GM10248 (cell line): Measurements from ENCODE around the gene ACBD6.

Source experiments
- CTCF ChIA-PET: fragments of 300-600 bp; sonication (Branson Sonifier 250); formaldehyde crosslinking; extraction: SDS; loops from one replicate; lab custom pipeline; 2021; ENCODE audit warnings: antibody characterized with exemption; lab: Yijun Ruan, JAX
- POLR2A ChIA-PET: fragments of 350-650 bp; sonication (Branson Sonifier 250); formaldehyde crosslinking; extraction: SDS; loops from one replicate; lab custom pipeline; 2020; ENCODE audit warnings: antibody characterized with exemption; lab: Yijun Ruan, JAX
- DNase-seq: peaks from one replicate; pipeline ENCODE4 v3.0.0; 2012; ENCODE audit errors: extremely low spot score
- TF ChIP-seq, protein P1 (sequence below): IDR thresholded peaks from 2 replicates; pipeline ENCODE4 v1.5.1; 2012; ENCODE audit warnings: mild to moderate bottlenecking, low read depth; ENCODE audit errors: extremely low read depth, missing control alignments, control extremely low read depth

ACBD6 gene

DNA sequence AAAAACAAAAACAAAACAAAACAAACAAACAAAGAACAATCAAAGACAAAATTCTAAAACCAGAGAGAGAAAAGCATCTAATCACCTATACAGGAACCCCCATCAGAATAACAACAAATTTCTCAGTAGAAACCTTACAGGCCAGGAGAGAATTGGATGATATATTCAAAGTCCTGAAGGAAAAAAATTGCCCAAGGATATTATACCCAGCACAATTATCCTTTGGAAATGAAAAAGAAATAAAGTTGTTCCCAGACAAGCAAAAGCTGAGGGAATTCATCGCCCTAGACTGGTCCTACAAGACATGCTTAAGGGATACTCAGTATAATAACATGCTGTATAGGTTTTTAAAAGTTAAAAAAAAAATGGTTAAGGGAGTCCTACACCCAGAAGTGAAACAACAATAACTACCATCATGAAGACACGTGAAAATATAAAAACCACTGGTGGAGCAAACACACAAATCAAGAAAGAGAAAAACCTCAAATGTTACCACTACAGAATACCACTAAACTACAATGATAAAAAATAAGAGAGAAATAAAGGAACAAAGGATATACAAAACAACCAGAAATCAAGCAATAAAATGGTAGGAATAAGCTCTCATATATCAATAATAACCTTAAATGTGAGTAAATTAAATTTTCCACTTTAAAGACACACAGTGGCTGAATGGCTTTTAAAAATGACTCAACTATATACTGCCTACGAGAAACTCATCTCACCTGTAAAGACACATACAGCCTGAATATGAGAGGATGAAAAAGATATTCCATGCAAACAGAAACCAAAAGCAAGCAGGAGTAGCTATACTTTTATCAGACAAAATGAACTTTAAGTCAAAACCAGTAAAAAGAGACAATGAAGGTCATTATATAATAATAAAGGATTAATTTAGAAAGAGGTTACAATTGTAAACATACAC, 121.9 kb downstream of the ACBD6 start:
- TF ChIP-seq, protein P1, sequence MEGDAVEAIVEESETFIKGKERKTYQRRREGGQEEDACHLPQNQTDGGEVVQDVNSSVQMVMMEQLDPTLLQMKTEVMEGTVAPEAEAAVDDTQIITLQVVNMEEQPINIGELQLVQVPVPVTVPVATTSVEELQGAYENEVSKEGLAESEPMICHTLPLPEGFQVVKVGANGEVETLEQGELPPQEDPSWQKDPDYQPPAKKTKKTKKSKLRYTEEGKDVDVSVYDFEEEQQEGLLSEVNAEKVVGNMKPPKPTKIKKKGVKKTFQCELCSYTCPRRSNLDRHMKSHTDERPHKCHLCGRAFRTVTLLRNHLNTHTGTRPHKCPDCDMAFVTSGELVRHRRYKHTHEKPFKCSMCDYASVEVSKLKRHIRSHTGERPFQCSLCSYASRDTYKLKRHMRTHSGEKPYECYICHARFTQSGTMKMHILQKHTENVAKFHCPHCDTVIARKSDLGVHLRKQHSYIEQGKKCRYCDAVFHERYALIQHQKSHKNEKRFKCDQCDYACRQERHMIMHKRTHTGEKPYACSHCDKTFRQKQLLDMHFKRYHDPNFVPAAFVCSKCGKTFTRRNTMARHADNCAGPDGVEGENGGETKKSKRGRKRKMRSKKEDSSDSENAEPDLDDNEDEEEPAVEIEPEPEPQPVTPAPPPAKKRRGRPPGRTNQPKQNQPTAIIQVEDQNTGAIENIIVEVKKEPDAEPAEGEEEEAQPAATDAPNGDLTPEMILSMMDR = no peak
- DNase-seq = no peak
- POLR2A ChIA-PET = no interaction called here
- CTCF ChIA-PET = interaction anchor here (1.8 kb wide), 1 partner anchor 12 kb away, joined by 6 read pairs; no protein-coding TSS in a partner anchor

DNA sequence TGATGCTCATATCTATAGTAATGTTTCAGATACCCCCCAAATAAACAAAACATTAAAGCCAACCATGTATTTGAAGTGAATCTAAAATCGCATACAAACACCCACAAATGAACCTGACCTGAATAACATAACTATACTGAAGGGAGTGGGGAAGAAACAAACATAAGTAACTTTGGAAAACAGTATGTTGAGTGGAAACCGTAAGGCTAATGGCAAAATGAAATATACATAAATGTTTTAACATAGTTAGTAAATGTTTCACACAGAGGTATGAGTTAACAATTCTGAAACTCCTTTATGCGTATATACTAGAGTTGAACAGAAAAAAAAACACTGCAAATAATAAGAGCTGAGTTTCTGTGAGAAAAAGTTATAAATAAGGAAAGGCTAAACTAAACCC, 125.6 kb downstream of the ACBD6 start:
- DNase-seq = no peak
- ChIA-PET CTCF (no interaction called here), POLR2A (no interaction called here)
- TF ChIP-seq, protein P1 = no peak

DNA sequence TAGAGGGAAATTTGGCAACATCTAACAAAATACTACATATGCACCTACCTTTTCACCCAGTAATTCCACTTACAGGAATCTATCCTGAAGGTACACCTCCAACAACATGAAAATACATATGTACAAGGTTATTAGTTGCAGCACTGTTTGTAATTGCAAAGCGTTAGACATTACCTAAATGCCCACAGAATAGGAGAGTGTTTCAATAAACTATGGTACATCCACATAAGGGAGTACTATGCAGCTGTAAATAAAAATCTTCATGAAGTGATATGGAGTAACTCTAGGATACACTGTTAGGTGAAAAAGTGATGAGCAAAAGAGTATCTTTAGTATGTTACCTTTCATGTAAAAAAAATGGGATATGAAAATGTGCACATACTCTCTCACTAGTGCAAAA, 126.1 kb downstream of the ACBD6 start:
- ChIA-PET POLR2A (no interaction called here), CTCF (interaction anchor here (1.7 kb wide), 1 partner anchor 14 kb away, joined by 4 read pairs; no protein-coding TSS in a partner anchor)
- TF ChIP-seq, protein P1 = no peak
- DNase-seq = no peak

DNA sequence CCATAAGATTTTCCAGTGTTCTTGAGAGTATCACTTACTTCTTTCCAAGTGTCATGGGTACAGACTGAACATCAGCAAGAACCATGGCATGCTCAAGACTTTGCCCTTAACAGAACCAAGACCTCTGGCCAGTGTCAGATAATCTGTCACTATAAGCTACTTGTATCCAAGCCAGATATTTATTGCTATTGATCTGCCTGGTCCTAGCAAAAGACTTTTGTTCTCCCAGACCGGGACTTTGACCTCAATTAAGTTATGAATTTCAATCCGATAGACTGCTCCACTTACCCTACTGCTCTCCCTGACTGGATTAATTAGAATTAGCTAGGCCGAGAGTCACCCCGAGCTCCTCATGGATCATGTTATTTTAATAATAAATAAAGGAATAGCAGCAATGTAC, 129.6 kb downstream of the ACBD6 start:
- ChIA-PET CTCF (interaction anchor here (0.9 to 1.2 kb wide), 2 partner anchors 10 kb away, joined by 3 to 5 read pairs; no protein-coding TSS in a partner anchor), POLR2A (interaction anchor here (0.6 kb wide), 1 partner anchor 716 kb away, joined by 4 read pairs; no protein-coding TSS in a partner anchor)
- TF ChIP-seq, protein P1 = no peak

DNA sequence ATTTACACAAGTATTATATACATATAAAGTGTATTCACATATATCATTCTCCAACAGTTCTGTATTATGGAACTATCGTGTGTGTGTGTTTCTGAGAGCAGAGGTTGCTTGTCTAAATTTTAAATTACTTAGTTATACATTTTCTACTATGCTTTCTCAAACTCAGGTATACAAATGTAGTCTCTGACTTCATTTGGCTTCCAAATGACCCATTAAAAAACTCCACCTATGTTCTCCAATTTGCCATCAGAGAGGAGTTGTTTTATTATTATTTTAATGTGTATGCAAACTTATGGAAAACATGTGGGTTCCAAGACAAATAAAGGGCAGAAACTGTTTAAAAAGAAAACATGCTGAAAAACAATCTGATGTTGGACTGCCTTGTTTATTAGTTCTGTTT, 131.8 kb downstream of the ACBD6 start:
- DNase-seq = no peak
- POLR2A ChIA-PET = no interaction called here
- TF ChIP-seq, protein P1 = no peak
- CTCF ChIA-PET = no interaction called here

More for the DNA sequence above, 129.6 kb downstream of the ACBD6 start:
- no peak for DNase-seq

DNA sequence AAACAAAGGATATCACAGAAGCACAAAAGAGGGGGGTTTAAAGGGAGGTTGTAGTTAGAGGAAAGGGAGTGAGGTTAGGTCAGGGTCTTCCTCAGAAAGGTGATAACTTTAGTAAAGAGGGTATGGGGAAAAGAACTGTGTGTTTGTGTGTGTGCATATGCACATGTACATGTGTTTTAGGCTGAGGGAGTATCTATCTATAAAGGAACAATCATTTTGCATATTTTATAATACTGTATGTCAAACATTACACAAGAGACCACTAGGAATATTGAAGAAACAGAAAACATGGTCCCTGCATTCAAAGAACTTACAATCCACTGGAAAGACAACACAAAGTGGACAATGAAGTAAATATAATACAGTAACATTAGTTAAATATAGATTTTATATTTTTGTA, 132.2 kb downstream of the ACBD6 start:
- TF ChIP-seq, protein P1 = no peak
- POLR2A ChIA-PET = no interaction called here

More for the DNA sequence above, 132.2 kb downstream of the ACBD6 start:
- CTCF ChIA-PET = no interaction called here
- no peak for DNase-seq
